Prostate gland (tissue), 2 donors: ENCODE results near the gene FUNDC1. TPM values are rescaled to one million over a fixed set of nuclear protein-coding genes. Genes with fewer than 3 reads are reported as not detected.
"Not testable (repeated sequence)": the region's sequence is repeated elsewhere in the genome, so short reads cannot be mapped to it uniquely, and the experiment has no call there.

Source experiments
- DNase-seq: peaks from one replicate; pipeline ENCODE4 v3.0.0-alpha.2; 2019; ENCODE audit warnings: low spot score
- H3K27ac ChIP-seq, 2 donors: fragments of 200-600 bp; sonication (generic); 2 replicates each; pipeline ENCODE4 v1.5.1; 2017 to 2019
- H3K27me3 ChIP-seq: fragments of 200-600 bp; sonication (generic); replicated peaks from 2 replicates; pipeline ENCODE4 v1.5.1; 2019; ENCODE audit not compliant: insufficient read depth
- H3K36me3 ChIP-seq, 2 donors: fragments of 200-600 bp; sonication (generic); 1 replicate in 1 of 2; 2 replicates in 1 of 2; pipeline versions ENCODE4 v1.5.1 to v1.8.1; 2017 to 2019
- H3K4me1 ChIP-seq: fragments of 200-600 bp; sonication (generic); replicated peaks from 2 replicates; pipeline ENCODE4 v1.5.1; 2019
- H3K4me3 ChIP-seq, 2 donors: fragments of 200-600 bp; sonication (generic); 2 replicates each; pipeline ENCODE4 v1.5.1; 2017 to 2019
- H3K9me3 ChIP-seq: fragments of 200-600 bp; sonication (generic); 2 replicates; pipeline ENCODE4 v1.5.1; 2017
- POLR2A ChIP-seq: fragments of 450-650 bp; IDR thresholded peaks from one replicate; pipeline ENCODE4 v1.6.1; 2016; ENCODE audit warnings: antibody characterized with exemption, mild to moderate bottlenecking
- POLR2AphosphoS5 ChIP-seq: sonication (generic); formaldehyde crosslinking; IDR thresholded peaks from one replicate; pipeline ENCODE4 v1.6.1; 2017; ENCODE audit warnings: antibody characterized with exemption
- WGBS: methylation state at CpG from one replicate; pipeline ENCODE4 v1.1.5; 2018; 5-methylcytosine and 5-hydroxymethylcytosine counted together
- intact Hi-C: fragments of 100-400 bp; cut with DNase I; formaldehyde crosslinking; loops from one replicate; pipeline ENCODE4 v1.14.2; 2022
- total RNA-seq, 2 donors: library from RNA; depleted of rRNA; stranded (reverse); fragments of >200 nt; gene quantifications; one replicate each; pipeline ENCODE4 v1.1.0, GENCODE V29; 2016
- TF ChIP-seq, protein P1 (sequence below), 4 experiments: fragments of 200-600 bp in 2 of 4; fragments of 450-650 bp in 2 of 4; sonication (generic) in 2 of 4; IDR thresholded peaks; 1 replicate in 3 of 4; 2 replicates in 1 of 4; pipeline ENCODE4 v1.5.1; 2016 to 2019; ENCODE audit warnings: antibody characterized with exemption in 4 of 4, mild to moderate bottlenecking in 2 of 4, moderate library complexity in 2 of 4

FUNDC1 gene
- total RNA-seq, 2 donors from 2014 or later = 12.0 to 12.2 TPM

DNA sequence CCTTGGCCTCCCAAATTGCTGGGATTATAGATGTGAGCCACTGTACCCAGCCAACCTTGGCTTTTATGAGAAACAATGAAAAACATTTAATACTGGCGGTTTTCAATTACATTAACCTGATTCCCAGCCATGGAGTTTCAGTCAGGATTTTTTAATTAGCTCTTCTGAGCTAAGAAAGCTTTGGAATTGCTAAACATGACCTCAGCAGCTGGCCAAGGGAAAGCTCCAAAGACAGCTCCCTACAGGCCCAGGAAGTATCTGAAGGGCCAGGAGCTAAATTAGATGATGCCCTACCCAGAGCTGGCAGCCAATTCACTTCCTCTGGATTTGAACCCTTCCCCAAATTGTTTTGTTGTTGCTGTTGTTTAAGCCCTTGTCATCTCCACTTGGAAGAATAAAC is 26.5 kb upstream of the FUNDC1 start:
- Histone ChIP-seq H3K9me3 (no peaks in the 10 kb centered on the region), H3K4me1 (no peaks in the 10 kb centered on the region), H3K4me3 (no peak overlapping the region), H3K27me3 (no peaks in the 10 kb centered on the region), H3K36me3 (no peaks in the 10 kb centered on the region), H3K27ac (no peak overlapping the region)
- DNase-seq = no peak
- TF ChIP-seq, protein P1, sequence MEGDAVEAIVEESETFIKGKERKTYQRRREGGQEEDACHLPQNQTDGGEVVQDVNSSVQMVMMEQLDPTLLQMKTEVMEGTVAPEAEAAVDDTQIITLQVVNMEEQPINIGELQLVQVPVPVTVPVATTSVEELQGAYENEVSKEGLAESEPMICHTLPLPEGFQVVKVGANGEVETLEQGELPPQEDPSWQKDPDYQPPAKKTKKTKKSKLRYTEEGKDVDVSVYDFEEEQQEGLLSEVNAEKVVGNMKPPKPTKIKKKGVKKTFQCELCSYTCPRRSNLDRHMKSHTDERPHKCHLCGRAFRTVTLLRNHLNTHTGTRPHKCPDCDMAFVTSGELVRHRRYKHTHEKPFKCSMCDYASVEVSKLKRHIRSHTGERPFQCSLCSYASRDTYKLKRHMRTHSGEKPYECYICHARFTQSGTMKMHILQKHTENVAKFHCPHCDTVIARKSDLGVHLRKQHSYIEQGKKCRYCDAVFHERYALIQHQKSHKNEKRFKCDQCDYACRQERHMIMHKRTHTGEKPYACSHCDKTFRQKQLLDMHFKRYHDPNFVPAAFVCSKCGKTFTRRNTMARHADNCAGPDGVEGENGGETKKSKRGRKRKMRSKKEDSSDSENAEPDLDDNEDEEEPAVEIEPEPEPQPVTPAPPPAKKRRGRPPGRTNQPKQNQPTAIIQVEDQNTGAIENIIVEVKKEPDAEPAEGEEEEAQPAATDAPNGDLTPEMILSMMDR (IDR thresholded peaks at IDR 0.05) = no peak
- no peak for TF ChIP-seq POLR2A
- TF ChIP-seq POLR2AphosphoS5 = no peak
- intact Hi-C loops = no loop called here
- 69% methylated on average over 1 of the region's 1 CpG for WGBS

DNA sequence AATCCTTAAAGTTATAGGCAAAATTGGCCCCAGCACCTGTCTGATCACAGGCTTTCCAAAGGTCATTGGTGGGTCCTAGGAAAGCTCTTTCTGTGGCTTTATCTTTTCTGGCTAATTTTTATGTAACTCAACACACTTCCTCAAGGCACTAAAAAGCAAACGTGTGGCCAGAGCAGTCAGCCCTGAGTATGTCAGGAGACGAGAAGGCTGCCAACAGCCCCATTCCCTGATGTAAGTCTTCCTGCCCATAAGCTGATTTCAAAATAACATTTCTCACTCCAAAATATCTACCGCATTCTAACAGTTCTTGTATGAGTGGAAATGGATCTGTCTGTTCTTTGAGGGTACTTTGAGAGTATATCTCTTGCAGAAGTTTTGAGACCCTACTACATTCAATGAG is 25.5 kb upstream of the FUNDC1 start:
- Histone ChIP-seq H3K4me1 (no peaks in the 10 kb centered on the region), H3K27me3 (no peaks in the 10 kb centered on the region), H3K27ac (no peak overlapping the region), H3K36me3 (no peaks in the 10 kb centered on the region), H3K9me3 (no peaks in the 10 kb centered on the region), H3K4me3 (no peak overlapping the region)
- WGBS = 61% methylated on average over 3 of the region's 3 CpGs
- no peak for TF ChIP-seq POLR2A
- TF ChIP-seq, protein P1 (IDR thresholded peaks at IDR 0.05) = no peak
- no peak for TF ChIP-seq POLR2AphosphoS5
- intact Hi-C loops = no loop called here
- DNase-seq = no peak

DNA sequence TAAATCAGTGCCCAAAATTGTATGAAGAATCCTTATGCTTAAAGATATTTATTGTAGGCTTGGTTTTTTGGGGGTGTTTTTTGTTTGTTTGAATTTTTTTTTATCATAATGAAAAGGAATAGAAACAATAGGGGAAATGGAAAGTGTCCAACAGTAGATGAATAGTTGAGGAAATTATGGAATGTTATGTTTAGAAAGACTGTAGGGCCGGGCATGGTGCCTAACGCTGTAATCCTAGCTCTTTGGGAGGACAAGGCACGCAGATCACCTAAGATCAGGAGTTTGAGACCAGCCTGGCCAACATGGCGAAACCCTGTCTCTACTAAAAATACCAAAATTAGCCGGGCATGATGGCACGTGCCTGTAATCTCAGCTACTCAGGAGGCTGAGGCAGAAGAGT is 19.2 kb upstream of the FUNDC1 start:
- H3K27me3 ChIP-seq, DNase-seq, H3K4me1 ChIP-seq, intact Hi-C loops, H3K27ac ChIP-seq, H3K4me3 ChIP-seq, H3K36me3 ChIP-seq, H3K9me3 ChIP-seq: not testable (repeated sequence)
- 72% methylated on average over 5 of the region's 6 CpGs for WGBS

DNA sequence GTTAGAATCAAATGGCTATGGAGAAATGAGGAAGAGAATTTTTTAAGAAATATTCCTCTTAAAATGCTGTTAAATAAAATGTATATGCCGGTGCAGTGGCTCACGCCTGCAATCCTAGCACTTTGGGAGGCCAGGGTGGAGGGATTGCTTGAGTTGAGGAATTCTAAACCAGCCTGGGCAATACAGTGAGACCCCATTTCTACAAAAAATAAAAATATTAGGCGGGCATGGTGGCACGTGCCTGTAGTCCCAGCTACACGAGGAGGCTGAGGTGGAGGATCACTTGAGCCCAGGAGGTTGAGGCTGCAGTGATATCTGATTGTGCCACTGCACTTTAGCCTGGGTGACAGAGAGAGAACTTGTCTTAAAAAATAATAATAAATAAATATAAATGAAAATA is 7.9 kb upstream of the FUNDC1 start:
- intact Hi-C loops = no loop called here
- 95% methylated on average over 5 of the region's 5 CpGs for WGBS
- no peak overlapping the region for H3K4me3 ChIP-seq
- no peaks in the 10 kb centered on the region for H3K4me1 ChIP-seq
- no peak for DNase-seq
- no peak for TF ChIP-seq POLR2A
- TF ChIP-seq, protein P1 (IDR thresholded peaks at IDR 0.05) = no peak
- TF ChIP-seq POLR2AphosphoS5 = no peak
- H3K36me3 ChIP-seq = no peaks in the 10 kb centered on the region
- no peaks in the 10 kb centered on the region for H3K9me3 ChIP-seq
- H3K27ac ChIP-seq = no peak overlapping the region
- no peaks in the 10 kb centered on the region for H3K27me3 ChIP-seq

DNA sequence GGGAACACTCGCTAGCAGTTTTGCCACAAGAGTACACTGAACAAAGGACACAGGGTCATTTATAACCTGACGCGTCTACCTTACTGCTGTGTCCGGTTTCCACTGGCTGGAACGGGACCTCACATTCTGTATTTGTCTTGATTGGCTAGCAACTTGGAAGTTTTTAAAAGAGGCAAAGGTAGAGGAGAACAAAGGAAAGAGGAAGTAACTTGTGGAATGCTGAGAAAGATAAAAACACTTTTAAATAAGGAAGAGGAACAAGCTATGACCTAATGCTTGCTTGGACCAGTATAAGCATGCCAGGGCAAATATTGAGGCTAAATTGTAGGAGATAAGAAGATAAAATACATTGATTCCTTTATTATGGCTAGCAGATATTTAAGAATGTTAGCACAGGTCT is 2.8 kb upstream of the FUNDC1 start:
- H3K9me3 ChIP-seq = not testable (repeated sequence)
- WGBS = 44% methylated on average over 5 of the region's 5 CpGs

DNA sequence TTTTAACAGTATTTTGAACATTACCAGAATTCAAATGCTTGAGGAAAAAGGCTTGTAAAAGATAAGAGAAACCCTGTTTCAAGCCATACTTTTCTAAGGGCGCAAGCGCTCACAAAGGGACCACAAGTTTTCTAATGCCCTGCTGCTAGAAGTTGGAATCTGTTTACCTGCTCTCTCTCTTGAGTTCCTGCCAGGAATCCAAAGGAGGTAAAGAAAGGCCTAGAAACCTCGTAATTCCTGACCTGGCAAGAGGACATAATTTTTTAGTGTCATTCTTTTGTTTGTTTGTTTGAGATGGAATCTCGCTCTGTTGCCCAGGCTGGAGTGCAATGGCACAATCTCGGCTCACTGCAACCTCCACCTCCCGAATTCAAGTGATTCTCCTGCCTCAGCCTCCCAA is 1.4 kb upstream of the FUNDC1 start:
- TF ChIP-seq POLR2A (no peak), POLR2AphosphoS5 (no peak)
- TF ChIP-seq, protein P1 (IDR thresholded peaks at IDR 0.05) = no peak
- no peak for DNase-seq
- Histone ChIP-seq H3K4me1 (no peaks in the 10 kb centered on the region), H3K4me3 (no peak overlapping the region), H3K27ac (no peak overlapping the region), H3K9me3 (no peaks in the 10 kb centered on the region), H3K27me3 (no peaks in the 10 kb centered on the region), H3K36me3 (no peaks in the 10 kb centered on the region)
- intact Hi-C loops = no loop called here
- 74% methylated on average over 6 of the region's 6 CpGs for WGBS

More for the DNA sequence above, 2.8 kb upstream of the FUNDC1 start:
- H3K36me3 ChIP-seq, intact Hi-C loops, H3K27me3 ChIP-seq, H3K4me1 ChIP-seq, DNase-seq, H3K4me3 ChIP-seq: not testable (repeated sequence)
- peak overlapping the region in 1 of 2 donors; percentile 11 for H3K27ac ChIP-seq
